B cell (primary cell): ENCODE measurements around the gene PDGFA. TPM values are rescaled to one million over a fixed set of nuclear protein-coding genes. Genes with fewer than 3 reads are reported as not detected.

Source experiments
- ATAC-seq: fragments of 200-7000 bp; cut with Tn5 transposase; one replicate; pipeline ENCODE4 v1.10.0; 2021; ENCODE audit warnings: low read depth, mild to moderate bottlenecking, moderate number of reproducible peaks, moderate library complexity
- CTCF ChIA-PET: fragments of 350-600 bp; sonication (Branson Sonifier 250); formaldehyde crosslinking; loops from one replicate; lab custom pipeline; 2021; ENCODE audit warnings: antibody characterized with exemption, inconsistent platforms; lab: Charles Lee
- POLR2A ChIA-PET: fragments of 350-600 bp; sonication (Branson Sonifier 250); formaldehyde crosslinking; loops from one replicate; lab custom pipeline; 2021; ENCODE audit warnings: antibody characterized with exemption; lab: Charles Lee
- DNase-seq: peaks from one replicate; pipeline ENCODE4 v3.0.0; 2013
- H2AFZ ChIP-seq: 2 replicates; pipeline ENCODE4 v1.6.1; 2012; ENCODE audit warnings: mild to moderate bottlenecking, low read depth, low read length; ENCODE audit not compliant: insufficient read depth, poor library complexity, severe bottlenecking
- H3K27ac ChIP-seq, 2 donors: 1 replicate in 1 of 2; 2 replicates in 1 of 2; pipeline ENCODE4 v1.5.1; 2012 to 2013; ENCODE audit warnings: low read length in 2 of 2, mild to moderate bottlenecking in 2 of 2, moderate library complexity in 1 of 2
- H3K27me3 ChIP-seq, 4 experiments: fragments of 200-600 bp in 1 of 4; sonication (generic) in 1 of 4; replicated peaks in 1 of 4; 1 replicate in 2 of 4; 2 replicates in 2 of 4; pipeline versions ENCODE4 v1.6.1 to v1.7.0; 2013 to 2016; ENCODE audit warnings: low read length in 3 of 4, mild to moderate bottlenecking in 2 of 4, mixed read lengths in 1 of 4, moderate library complexity in 1 of 4; ENCODE audit not compliant: insufficient read depth in 4 of 4, control insufficient read depth in 3 of 4; ENCODE audit errors: control extremely low read depth in 1 of 4
- H3K36me3 ChIP-seq, 2 experiments: replicated peaks in 1 of 2; 1 replicate in 1 of 2; 2 replicates in 1 of 2; pipeline versions ENCODE4 v1.6.1 to v1.7.1; 2013; ENCODE audit warnings: low read length in 1 of 2; ENCODE audit not compliant: insufficient read depth in 2 of 2, control insufficient read depth in 1 of 2; ENCODE audit errors: control extremely low read depth in 1 of 2, extremely low read depth in 1 of 2
- H3K4me1 ChIP-seq, 2 donors: fragments of 200-600 bp in 1 of 2; sonication (generic) in 1 of 2; 1 replicate in 1 of 2; 2 replicates in 1 of 2; pipeline versions ENCODE4 v1.5.1 to v1.6.1; 2013 to 2017; ENCODE audit warnings: low read length in 2 of 2; ENCODE audit not compliant: control insufficient read depth in 2 of 2, insufficient read depth in 2 of 2
- H3K4me2 ChIP-seq: replicated peaks from 2 replicates; pipeline ENCODE3; 2012; ENCODE audit warnings: mild to moderate bottlenecking, low read depth, low read length; ENCODE audit not compliant: poor library complexity, severe bottlenecking
- H3K4me3 ChIP-seq, 5 experiments: fragments of 200-600 bp in 1 of 5; sonication (generic) in 1 of 5; 1 replicate in 3 of 5; 2 replicates in 2 of 5; pipeline versions ENCODE4 v1.5.1 to v1.7.0; 2011 to 2016; ENCODE audit warnings: low read length in 4 of 5, mild to moderate bottlenecking in 4 of 5, low read depth in 2 of 5, control low read depth in 1 of 5, moderate library complexity in 1 of 5; ENCODE audit not compliant: insufficient read depth in 1 of 5; ENCODE audit errors: control extremely low read depth in 1 of 5, extremely low read depth in 1 of 5
- H3K79me2 ChIP-seq: fragments of 200-600 bp; sonication (generic); one replicate; pipeline ENCODE4 v1.6.0; 2016; ENCODE audit warnings: low read length; ENCODE audit not compliant: control insufficient read depth, insufficient read depth
- H3K9ac ChIP-seq: fragments of 200-600 bp; sonication (generic); 2 replicates; pipeline ENCODE4 v1.6.1; 2017; ENCODE audit warnings: mild to moderate bottlenecking, low read length, moderate library complexity
- H3K9me3 ChIP-seq, 3 donors: one replicate each; pipeline versions ENCODE4 v1.6.1 to v1.7.1; 2013; ENCODE audit warnings: low read length in 2 of 3; ENCODE audit not compliant: control insufficient read depth in 2 of 3, insufficient read depth in 1 of 3; ENCODE audit errors: control extremely low read depth in 1 of 3
- H4K20me1 ChIP-seq: 2 replicates; pipeline ENCODE4 v1.6.0; 2012; ENCODE audit warnings: mild to moderate bottlenecking, low read length; ENCODE audit not compliant: insufficient read depth, control insufficient read depth, poor library complexity, severe bottlenecking
- H3K27ac Mint-ChIP-seq: one replicate; pipeline ENCODE4 v1.8.0; 2021; ENCODE audit warnings: mixed read lengths
- H3K27me3 Mint-ChIP-seq: one replicate; pipeline ENCODE4 v1.8.0; 2021; ENCODE audit warnings: mixed read lengths
- H3K4me1 Mint-ChIP-seq: one replicate; pipeline ENCODE4 v1.8.0; 2021; ENCODE audit warnings: mixed read lengths
- H3K4me3 Mint-ChIP-seq: one replicate; pipeline ENCODE4 v1.8.0; 2021; ENCODE audit warnings: mixed read lengths
- H3K9me3 Mint-ChIP-seq: one replicate; pipeline ENCODE4 v1.8.0; 2022; ENCODE audit warnings: mixed read lengths; ENCODE audit not compliant: insufficient read depth
- EZH2 ChIP-seq: IDR thresholded peaks from 2 replicates; pipeline ENCODE4 v1.6.1; 2012; ENCODE audit warnings: borderline replicate concordance, low read depth, mild to moderate bottlenecking, moderate library complexity, low read length; ENCODE audit not compliant: insufficient read depth, poor library complexity, severe bottlenecking
- WGBS: methylation state at CpG from one replicate; pipeline ENCODE4 v1.1.5; 2013; ENCODE audit warnings: missing lambda C conversion rate; ENCODE audit not compliant: insufficient coverage; 5-methylcytosine and 5-hydroxymethylcytosine counted together
- intact Hi-C: fragments of 100-400 bp; cut with micrococcal nuclease; formaldehyde crosslinking; loops from one replicate; pipeline ENCODE4 v1.10.0; 2022
- polyA plus RNA-seq: library from polyadenylated mRNA; depleted of rRNA; stranded (reverse); fragments of >200 nt; gene quantifications from 2 replicates; pipeline ENCODE4 v1.2.3, GENCODE V29; 2012
- total RNA-seq, 2 donors: library from RNA; stranded (reverse); fragments of 120-200 nt in 1 of 2; gene quantifications; 1 replicate in 1 of 2; 2 replicates in 1 of 2; pipeline versions ENCODE4 v1.2.3 to v1.2.4, GENCODE V29; 2013 to 2022
- TF ChIP-seq, protein P1 (sequence below): fragments of 200-600 bp; IDR thresholded peaks from one replicate; pipeline ENCODE4 v1.8.0; 2022; ENCODE audit warnings: antibody characterized with exemption, mild to moderate bottlenecking

PDGFA gene
- total and polyA plus RNA-seq, 2 donors (not counting 1 experiment from before 2014, with no cell fraction given) = 0.36 to 1.5 TPM

DNA sequence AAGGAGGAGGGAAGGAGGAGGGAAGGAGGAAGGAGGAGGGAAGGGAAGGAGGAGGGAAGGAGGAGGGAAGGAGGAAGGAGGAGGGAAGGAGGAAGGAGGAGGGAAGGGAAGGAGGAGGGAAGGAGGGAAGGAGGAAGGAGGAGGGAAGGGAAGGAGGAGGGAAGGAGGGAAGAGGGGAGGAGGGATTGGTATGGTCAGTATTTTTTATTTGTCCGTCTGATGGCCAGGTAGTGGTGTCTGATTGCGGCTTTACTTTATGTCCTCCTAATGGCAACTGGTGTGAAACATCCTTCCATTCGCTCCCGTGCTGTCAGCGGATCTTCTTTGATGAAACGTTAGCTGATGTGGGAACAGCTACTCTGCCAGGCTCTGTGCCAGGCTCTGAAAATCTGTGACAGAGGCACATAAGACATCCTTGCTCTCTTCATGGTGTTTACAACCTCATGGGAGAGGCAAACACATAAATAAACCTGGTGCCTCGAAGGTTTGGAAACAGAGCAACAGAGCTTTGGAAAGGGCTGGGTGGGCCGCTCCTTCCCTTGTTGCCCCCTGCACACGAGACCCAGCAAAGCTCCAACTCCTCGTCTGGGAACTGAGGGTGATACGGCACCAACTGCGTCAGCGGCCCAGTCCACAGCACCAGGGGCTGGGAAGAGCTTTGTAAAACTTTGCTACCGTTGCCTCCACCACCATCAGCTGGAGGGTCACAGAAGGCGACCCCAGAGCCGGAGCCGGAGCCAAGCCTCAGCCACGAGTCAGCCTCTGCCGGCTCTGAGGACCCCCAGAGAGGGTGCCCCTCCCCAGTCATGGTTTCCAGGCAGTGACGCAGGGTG, 40.3 kb downstream of the PDGFA start:
- TF ChIP-seq EZH2 = no peak
- TF ChIP-seq, protein P1, sequence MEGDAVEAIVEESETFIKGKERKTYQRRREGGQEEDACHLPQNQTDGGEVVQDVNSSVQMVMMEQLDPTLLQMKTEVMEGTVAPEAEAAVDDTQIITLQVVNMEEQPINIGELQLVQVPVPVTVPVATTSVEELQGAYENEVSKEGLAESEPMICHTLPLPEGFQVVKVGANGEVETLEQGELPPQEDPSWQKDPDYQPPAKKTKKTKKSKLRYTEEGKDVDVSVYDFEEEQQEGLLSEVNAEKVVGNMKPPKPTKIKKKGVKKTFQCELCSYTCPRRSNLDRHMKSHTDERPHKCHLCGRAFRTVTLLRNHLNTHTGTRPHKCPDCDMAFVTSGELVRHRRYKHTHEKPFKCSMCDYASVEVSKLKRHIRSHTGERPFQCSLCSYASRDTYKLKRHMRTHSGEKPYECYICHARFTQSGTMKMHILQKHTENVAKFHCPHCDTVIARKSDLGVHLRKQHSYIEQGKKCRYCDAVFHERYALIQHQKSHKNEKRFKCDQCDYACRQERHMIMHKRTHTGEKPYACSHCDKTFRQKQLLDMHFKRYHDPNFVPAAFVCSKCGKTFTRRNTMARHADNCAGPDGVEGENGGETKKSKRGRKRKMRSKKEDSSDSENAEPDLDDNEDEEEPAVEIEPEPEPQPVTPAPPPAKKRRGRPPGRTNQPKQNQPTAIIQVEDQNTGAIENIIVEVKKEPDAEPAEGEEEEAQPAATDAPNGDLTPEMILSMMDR = no peak
- intact Hi-C loops = no loop called here
- Histone ChIP-seq H3K79me2 (no peaks in the 10 kb centered on the region), H3K36me3 (no peaks in the 10 kb centered on the region), H3K27ac (no peak overlapping the region), H3K9ac (no peak overlapping the region), H3K27me3 (peaks cover 0 to 6% (median 0%) of the 10 kb centered on the region in 4 experiments), H3K4me1 (no peaks in the 10 kb centered on the region), H3K4me3 (no peak overlapping the region), H4K20me1 (no peaks in the 10 kb centered on the region), H3K9me3 (peaks cover 0 to 14% (median 0%) of the 10 kb centered on the region in 3 donors), H3K4me2 (no peak overlapping the region), H2AFZ (no peak overlapping the region)
- CTCF ChIA-PET = no interaction called here
- ATAC-seq (no peak), DNase-seq (no peak)
- H3K4me3 Mint-ChIP-seq = no peak overlapping the region
- peaks cover 8% of the 10 kb centered on the region for H3K9me3 Mint-ChIP-seq
- H3K4me1 Mint-ChIP-seq = no peaks in the 10 kb centered on the region
- H3K27me3 Mint-ChIP-seq = peaks cover 28% of the 10 kb centered on the region
- 87% methylated on average over 20 of the region's 20 CpGs for WGBS
- POLR2A ChIA-PET = no interaction called here
- H3K27ac Mint-ChIP-seq = no peak overlapping the region

DNA sequence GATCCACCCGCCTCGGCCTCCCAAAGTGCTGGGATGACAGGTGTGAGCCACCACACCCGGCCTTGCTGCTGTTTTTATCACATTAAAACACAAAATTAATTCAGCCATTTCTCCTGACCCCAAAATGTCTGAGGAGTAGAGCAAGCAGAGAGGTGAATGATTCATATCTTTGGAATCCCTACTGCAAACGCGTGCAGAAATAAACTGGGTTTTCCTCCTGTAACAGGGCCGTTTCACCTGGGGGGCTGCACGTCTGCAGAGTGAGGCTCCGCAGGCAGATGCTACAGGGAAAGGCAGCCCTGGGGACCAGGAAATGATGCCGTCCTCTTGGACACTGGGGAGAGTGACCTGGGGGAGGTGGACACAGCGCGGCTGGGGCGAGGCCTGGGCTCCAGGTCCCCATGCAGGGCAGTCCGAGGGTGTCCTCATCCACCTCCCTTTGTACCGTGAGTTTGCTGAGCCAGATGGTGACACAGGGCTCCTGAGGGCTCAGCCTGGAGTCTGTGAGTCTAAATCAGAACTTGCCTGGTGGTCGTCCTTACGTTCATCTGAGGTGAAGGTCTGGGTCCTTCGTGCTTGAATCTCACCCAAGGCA, 41.9 kb downstream of the PDGFA start:
- ATAC-seq = no peak
- peaks cover 23% of the 10 kb centered on the region for H3K27me3 Mint-ChIP-seq
- Histone ChIP-seq H2AFZ (no peak overlapping the region), H3K9ac (no peak overlapping the region), H3K27me3 (peaks cover 0 to 6% (median 0%) of the 10 kb centered on the region in 4 experiments), H3K27ac (no peak overlapping the region), H3K4me2 (no peak overlapping the region), H3K4me1 (no peaks in the 10 kb centered on the region), H3K36me3 (no peaks in the 10 kb centered on the region), H3K9me3 (peaks cover 0 to 29% (median 0%) of the 10 kb centered on the region in 3 donors), H3K4me3 (no peak overlapping the region), H4K20me1 (no peaks in the 10 kb centered on the region), H3K79me2 (no peaks in the 10 kb centered on the region)
- CTCF ChIA-PET = no interaction called here
- POLR2A ChIA-PET = no interaction called here
- no peak overlapping the region for H3K4me3 Mint-ChIP-seq
- no peak for DNase-seq
- H3K4me1 Mint-ChIP-seq = no peaks in the 10 kb centered on the region
- H3K27ac Mint-ChIP-seq = no peak overlapping the region
- intact Hi-C loops = no loop called here
- H3K9me3 Mint-ChIP-seq = peaks cover 6% of the 10 kb centered on the region
- TF ChIP-seq EZH2 = no peak
- TF ChIP-seq, protein P1 = no peak
- WGBS = 88% methylated on average over 14 of the region's 17 CpGs
